Hematopoietic multipotent progenitor cell (in vitro differentiated cells): ENCODE data around the gene TMEM94. TPM values are rescaled to one million over a fixed set of nuclear protein-coding genes. Genes with fewer than 3 reads are reported as not detected.
"Not testable (repeated sequence)": the region's sequence is repeated elsewhere in the genome, so short reads cannot be mapped to it uniquely, and the experiment has no call there.

Source experiments
- DNase-seq, 3 donors: peaks; one replicate each; pipeline ENCODE4 v3.0.0-alpha.2; 2011 to 2015; ENCODE audit warnings: low read depth in 2 of 3, low spot score in 2 of 3
- total RNA-seq: library from RNA; depleted of rRNA; stranded (reverse); fragments of >200 nt; gene quantifications from one replicate; pipeline ENCODE4 v1.2.3, GENCODE V29; 2012

Gene TMEM94
- total RNA-seq, 1 donor, result 156 TPM

DNA sequence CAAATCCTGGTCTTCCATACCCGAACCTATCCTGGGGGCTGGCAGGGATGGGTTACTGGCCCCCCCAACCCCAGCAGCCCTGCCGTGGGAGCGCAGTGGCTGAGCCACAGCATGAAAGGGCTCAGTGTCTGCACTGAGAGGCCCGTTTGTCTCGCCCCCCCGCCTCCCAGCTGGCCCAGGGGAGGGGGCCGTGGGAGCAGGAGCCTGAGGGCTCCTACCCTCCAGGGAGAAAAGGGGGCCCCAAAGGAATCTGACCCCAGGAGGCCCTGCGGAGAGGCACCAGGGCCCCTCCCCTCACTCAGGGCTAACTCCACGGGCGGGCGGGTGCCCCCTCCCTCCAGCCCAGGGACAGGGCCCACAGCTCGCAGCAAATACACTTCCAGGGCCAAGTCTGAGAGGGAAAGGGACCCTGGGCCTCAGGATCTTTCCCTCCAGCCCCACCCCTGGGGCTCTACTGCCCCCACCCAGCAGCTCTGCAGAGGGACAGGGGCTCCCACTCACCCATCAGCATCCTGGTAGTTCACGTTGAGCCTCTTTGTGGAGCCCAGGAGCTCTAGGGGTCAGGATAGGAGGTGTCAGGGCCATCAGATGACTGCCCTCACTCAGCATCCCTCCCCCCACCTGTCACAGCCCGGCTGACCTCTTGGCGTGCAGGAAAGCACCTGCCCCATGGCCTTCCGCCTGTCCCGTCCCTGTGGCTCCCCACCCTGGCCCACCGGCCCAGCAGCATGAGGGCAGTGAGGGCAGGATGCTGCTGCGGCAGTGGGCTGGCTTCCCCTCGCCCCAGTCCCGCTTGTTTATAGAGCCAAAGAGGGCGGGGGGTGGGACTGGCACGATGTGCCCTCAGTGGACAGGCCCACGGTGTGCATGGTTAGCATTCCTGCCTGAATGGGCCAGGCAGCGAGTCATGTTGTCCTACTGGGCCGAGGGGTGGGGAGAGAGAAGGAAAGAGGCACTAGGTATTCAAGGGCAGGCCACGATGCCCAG is 51.6 kb downstream of the TMEM94 start:
- no peak for DNase-seq

- no peak for DNase-seq
Observed at GRCh38 chr17:75508931-75509361, 52.5 kb downstream of the TMEM94 start.

GRCh38 chr17:75509528-75510258 is 53.3 kb downstream of the TMEM94 start:
- DNase-seq, result no peak

- DNase-seq, result no peak
Observed at GRCh38 chr17:75511270-75511609, 54.8 kb downstream of the TMEM94 start.

GRCh38 chr17:75511610-75512575 is 55.5 kb downstream of the TMEM94 start:
- no peak for DNase-seq

GRCh38 chr17:75512926-75513640 is 56.6 kb downstream of the TMEM94 start:
- DNase-seq, result no peak

DNA sequence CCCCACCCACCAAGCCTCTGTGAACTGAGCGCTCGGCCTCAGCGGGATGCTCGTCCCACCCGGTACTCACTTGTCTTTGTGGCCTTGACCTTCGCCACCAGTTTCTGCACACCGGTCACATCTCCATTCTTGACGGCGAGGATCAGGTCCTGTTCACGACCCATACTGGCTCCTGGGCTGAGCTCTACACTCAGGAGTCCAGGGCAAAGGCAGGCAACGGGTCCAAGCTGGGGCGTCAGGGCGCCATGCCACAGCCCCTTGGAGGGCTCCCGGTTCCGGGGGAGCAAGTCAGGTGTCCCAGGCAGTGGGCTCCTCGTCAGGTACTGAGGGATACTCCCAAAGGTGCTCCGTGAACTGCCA is 57.2 kb downstream of the TMEM94 start:
- no peak for DNase-seq

- no peak for DNase-seq
Observed at GRCh38 chr17:75514299-75514918, 58.0 kb downstream of the TMEM94 start.

- no peak for DNase-seq
Observed at GRCh38 chr17:75514919-75515495, 58.6 kb downstream of the TMEM94 start.

DNA sequence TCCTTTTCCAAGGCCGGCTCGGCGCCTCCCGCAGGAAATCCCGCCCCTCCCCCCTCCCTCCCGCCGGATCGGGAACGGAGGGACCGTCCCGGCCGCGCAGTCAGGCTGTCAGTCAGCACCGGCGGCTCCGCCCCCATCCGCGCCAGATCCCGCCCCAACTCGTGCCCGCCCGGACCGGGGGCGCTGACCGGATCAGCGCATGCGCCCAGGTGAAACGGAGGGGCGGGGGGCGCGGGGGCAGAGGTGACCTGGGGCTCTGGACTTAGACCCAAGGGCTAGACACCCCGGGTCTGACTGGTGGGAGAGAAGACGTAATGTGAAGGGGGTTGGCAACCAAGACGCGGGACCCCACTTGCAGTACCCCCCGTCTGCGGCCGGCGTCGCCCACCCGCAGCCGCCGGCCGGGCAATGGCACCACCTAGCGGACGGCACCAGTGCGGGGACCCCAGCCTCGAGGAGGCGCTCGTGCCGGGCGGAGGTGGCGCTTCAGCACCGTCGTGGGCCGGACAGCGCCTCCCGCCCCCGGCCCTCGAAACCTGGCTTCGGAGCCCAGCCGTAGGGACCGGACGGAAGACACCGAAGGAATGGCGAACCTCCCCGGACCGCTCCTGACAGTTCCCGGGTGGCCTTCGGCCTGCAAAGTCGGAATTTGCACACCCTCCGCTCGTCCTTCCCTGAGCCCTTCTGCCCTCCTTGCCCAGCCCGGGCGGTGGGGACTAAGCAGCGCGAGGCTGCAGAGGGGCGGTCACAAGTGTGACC is 59.2 kb downstream of the TMEM94 start, which contains the start of gene CASKIN2:
CASKIN2 (minus strand) TSS at position 42 of the 759 bp plus-strand sequence. CDS start 1,733 bp downstream, outside the sequence.
- DNase-seq, result peak; percentile 64 to 90 (median 84)

- peak; percentile 80 to 91 (median 86) for DNase-seq
Observed at GRCh38 chr17:75516255-75516618, 59.8 kb downstream of the TMEM94 start, which contains the start of gene TSEN54. Gene TSEN54, plus strand, starts transcription at chr17:75516528. Its CDS starts 33 bp downstream, at chr17:75516561.

DNA sequence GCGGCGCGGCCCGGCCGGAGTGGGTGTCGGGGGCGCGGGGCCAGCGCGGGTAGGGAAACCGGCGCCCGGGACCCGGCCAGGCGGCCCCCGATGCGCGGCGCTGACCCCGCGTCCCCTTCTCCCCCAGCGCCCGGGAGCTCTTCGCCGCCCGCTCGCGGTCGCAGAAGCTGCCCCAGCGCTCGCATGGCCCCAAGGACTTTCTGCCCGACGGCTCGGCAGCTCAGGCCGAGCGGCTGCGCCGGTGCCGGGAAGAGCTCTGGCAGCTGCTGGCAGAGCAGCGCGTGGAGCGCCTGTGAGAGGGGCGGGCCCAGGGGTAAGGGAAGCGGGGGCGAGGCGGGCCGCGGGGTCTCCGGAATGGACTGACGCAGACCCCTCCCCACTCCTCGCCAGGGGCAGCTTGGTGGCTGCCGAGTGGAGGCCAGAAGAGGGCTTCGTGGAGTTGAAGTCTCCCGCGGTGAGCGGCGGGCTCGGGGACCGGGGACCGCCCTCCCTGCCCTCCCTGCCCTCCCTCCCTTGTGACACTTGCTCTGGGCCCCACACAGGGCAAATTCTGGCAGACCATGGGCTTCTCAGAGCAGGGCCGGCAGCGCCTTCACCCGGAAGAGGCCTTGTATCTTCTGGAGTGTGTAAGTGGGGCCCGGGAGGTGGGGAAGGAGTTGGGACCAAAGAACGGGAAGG is 60.3 kb downstream of the TMEM94 start:
- no peak for DNase-seq

GRCh38 chr17:75517297-75517865 is 60.9 kb downstream of the TMEM94 start:
- DNase-seq, result no peak

DNA sequence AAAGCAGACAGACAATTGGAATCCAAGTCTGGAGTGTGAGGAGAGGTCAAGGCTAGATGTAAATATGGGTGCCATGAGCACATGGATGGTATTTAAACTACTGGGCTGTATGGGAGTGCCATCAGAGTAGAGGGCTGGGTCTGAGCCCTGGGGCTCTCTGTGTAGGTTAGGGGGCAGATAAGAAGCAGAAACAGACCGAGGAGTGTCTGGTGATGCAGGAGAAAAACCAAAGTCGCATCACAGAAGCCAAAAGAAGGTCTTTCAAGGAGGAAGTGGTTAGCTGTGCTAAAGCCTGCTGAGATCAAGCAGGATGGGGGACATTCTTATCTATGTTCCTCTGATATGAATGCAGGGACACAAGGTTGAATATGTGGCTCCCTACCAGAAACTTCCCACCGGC is 61.8 kb downstream of the TMEM94 start:
- DNase-seq, result peak; percentile 44 to 85 (median 68)

DNA sequence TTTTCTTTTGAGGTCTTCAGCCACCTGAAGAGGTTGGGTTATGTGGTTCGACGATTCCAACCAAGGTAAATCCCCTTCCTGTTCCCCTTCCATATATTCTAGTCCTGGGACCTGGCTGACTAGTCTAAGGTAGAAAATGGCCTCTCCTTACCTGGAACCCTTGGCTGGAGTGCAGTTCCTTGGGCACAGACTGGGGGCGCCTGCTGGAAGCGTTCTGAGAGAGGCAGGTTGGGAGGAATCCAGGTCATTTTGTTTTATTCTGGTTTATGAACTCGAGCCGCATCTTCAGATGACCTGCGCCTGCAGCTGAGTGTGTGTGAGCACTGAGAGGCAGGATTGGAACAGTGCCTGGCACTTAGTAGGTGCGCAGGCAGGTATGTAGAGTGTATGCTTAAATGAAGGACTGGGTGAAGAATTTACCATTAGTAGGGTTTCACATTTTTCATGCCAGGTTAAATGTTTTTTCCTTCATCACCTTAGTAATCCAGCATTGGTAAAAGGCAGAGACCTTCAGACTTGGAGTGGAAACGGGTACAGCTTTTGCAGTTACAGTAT is 62.6 kb downstream of the TMEM94 start:
- DNase-seq, result no peak

DNA sequence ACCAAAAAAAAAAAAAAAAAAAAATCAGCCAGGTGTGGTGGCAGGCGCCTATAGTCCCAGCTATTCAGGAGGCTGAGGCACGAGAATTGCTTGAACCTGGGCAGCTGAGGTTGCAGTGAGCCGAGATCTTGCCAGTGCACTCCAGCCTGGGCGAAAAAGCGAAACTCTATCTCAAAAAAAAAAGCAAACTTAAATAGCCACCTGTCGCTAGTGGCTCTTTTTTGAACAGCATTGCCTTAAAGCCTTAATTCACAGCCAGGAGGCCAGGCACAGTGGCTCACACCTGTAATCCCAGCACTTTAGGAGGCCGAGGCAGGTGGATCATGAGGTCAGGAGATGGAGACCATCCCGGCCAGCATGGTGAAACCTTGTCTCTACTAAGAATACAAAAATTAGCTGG is 64.0 kb downstream of the TMEM94 start:
- not testable (repeated sequence) for DNase-seq

DNA sequence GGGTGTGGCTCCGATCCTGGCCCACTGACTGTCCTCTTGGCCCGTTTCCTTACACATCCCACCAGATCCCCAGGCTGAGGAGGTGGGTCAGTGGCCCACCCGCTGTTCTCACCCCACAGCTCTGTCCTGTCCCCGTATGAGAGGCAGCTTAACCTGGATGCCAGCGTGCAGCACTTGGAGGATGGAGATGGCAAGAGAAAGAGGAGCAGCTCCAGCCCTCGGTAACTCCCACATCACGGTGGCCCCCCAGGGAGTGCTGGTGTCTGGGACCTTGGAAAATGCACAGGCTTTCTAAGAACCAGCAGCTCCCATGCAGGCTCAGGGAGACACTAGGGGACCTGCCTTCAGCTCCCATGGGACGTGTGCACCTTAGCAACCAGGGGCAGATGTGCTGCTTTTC is 64.9 kb downstream of the TMEM94 start:
- DNase-seq, result no peak
